Smooth muscle cell of the coronary artery (primary cell): Measurements from ENCODE around the gene CCDC127. TPM values are rescaled to one million over a fixed set of nuclear protein-coding genes. Genes with fewer than 3 reads are reported as not detected.

Source experiments
- total RNA-seq: library from RNA; depleted of rRNA; stranded (reverse); fragments of >200 nt; gene quantifications from 2 replicates; pipeline ENCODE4 v1.2.3, GENCODE V29; 2014; ENCODE audit warnings: low replicate concordance

CCDC127 gene, protein sequence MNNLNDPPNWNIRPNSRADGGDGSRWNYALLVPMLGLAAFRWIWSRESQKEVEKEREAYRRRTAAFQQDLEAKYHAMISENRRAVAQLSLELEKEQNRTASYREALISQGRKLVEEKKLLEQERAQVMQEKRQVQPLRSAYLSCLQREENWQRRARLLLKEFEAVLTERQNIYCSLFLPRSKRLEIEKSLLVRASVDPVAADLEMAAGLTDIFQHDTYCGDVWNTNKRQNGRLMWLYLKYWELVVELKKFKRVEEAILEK
- total RNA-seq, result 3.5 and 7.4 TPM in 2 replicates

GRCh38 chr5:217494-218456 is at the start of gene CCDC127, which contains the start of gene SDHA:
CCDC127 (minus strand) TSS chr5:218153; CDS start chr5:216849, 1,304 bp downstream.
SDHA (plus strand) TSS chr5:218320; CDS start chr5:218356, 36 bp downstream.

DNA sequence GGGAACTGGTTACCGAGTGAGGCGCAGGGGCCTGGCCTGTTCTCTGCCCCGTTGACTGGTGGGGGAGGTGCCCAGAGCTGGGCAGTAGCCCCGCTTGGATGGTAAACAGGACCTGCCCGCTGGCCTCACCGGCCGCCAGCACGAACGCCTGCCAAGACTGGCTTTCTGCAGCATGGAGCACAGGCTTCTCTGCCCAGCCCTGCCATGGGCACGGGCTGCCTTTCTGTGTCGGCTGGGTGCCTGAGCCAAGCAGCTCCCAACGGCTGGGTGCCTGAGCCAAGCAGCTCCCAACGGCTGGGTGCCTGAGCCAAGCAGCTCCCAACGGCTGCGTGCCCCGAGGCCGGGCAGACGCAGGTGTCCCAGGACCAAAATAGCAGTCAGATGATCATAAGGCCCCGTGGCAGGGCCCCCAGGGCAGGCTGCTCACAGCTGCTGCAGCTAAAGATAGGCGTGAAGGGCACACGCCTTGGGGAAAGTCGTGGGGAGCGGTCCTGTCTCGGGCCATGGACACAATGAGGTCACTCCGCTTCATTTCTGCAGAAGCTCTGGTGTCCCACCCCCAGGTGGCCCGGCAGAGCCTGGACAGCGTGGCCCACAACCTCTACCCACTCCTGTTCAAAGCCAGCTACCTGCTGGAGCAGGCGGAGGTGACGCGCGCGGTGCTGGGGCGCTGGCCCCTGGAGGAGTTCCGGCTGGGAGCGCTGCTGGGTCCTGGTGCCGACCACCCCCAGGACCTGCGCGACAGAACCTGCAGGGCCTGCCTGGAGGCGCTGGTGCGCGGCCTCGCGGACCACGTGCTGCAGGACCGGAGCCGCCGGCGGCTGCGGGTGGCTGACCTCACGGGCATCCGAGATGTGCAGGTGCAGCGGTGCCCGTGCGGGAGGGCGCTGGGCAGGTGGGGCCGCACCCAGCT is 26.7 kb downstream of the CCDC127 start, which contains the start of gene LRRC14B:
LRRC14B (plus strand) TSS at position 460 of the 913 bp plus-strand sequence; CDS start at position 504, 44 bp downstream.

Other genes with a start within 250 kb of the CCDC127 start
- under 0.01 TPM in 1 of 2 replicates, not detected in the other for gene PLEKHG4B, start 126.0 kb downstream of the CCDC127 start, total RNA-seq
- gene LRRC14B, start 26.7 kb downstream of the CCDC127 start, total RNA-seq, result not detected in 2 replicates
- 116 and 274 TPM in 2 replicates for gene SDHA, start 167 bp upstream of the CCDC127 start, total RNA-seq
- 146 and 270 TPM in 2 replicates for gene PDCD6, start 53.5 kb upstream of the CCDC127 start, total RNA-seq
- 7.6 and 10.7 TPM in 2 replicates for gene AHRR, start 103.6 kb upstream of the CCDC127 start, total RNA-seq
- 37.6 and 61.7 TPM in 2 replicates for gene EXOC3, start 225.0 kb upstream of the CCDC127 start, total RNA-seq